GM10847 (cell line): Measurements from ENCODE around the gene ANO1.

Source experiments
- POLR2A ChIP-seq: IDR thresholded peaks from 2 replicates; pipeline ENCODE4 v1.6.1; 2011; ENCODE audit not compliant: insufficient read length; ENCODE audit errors: extremely low read depth

The ANO1 gene

GRCh38 chr11:70078095-70078780 lies at the start of gene ANO1:
Gene ANO1 (plus strand): TSS chr11:70078317. CDS start chr11:70078607, 290 bp downstream.
- TF ChIP-seq POLR2A, result no peak

GRCh38 chr11:70029115-70029860 lies 48.8 kb upstream of the ANO1 start:
- no peak for TF ChIP-seq POLR2A

GRCh38 chr11:70029861-70030380 lies 48.2 kb upstream of the ANO1 start:
- TF ChIP-seq POLR2A, result no peak

- no peak for TF ChIP-seq POLR2A
Observed at GRCh38 chr11:70030412-70030811, 47.7 kb upstream of the ANO1 start.

- TF ChIP-seq POLR2A, result no peak
Observed at GRCh38 chr11:70031631-70032469, 46.3 kb upstream of the ANO1 start.

- TF ChIP-seq POLR2A, result no peak
Observed at GRCh38 chr11:70032470-70032795, 45.7 kb upstream of the ANO1 start.

GRCh38 chr11:70032943-70033710 lies 45.0 kb upstream of the ANO1 start:
- TF ChIP-seq POLR2A, result no peak

GRCh38 chr11:70033711-70034070 lies 44.4 kb upstream of the ANO1 start:
- no peak for TF ChIP-seq POLR2A

GRCh38 chr11:70034740-70035365 lies 43.3 kb upstream of the ANO1 start:
- TF ChIP-seq POLR2A, result no peak

GRCh38 chr11:70036971-70037882 lies 40.9 kb upstream of the ANO1 start:
- no peak for TF ChIP-seq POLR2A

GRCh38 chr11:70038034-70038834 lies 39.9 kb upstream of the ANO1 start:
- no peak for TF ChIP-seq POLR2A

GRCh38 chr11:70040452-70040851 lies 37.7 kb upstream of the ANO1 start:
- no peak for TF ChIP-seq POLR2A
